Activated CD8-positive, alpha-beta T cell treated with anti-CD3 and anti-CD28 coated beads, Interleukin-2, amount 10 ng/mL, durations not matched to agents 7 days and 5 days (primary cell): ENCODE data around the gene TLR5. TPM values are rescaled to one million over a fixed set of nuclear protein-coding genes. Genes with fewer than 3 reads are reported as not detected.

Experiments used
- ATAC-seq: fragments of 150-1000 bp; cut with Tn5 transposase; one replicate; pipeline ENCODE4 v1.10.0; 2021; ENCODE audit warnings: moderate library complexity
- CTCF ChIA-PET: fragments of 350-600 bp; sonication (Branson Sonifier 250); formaldehyde crosslinking; loops from one replicate; lab custom pipeline; 2021; ENCODE audit warnings: antibody characterized with exemption; lab: Charles Lee
- POLR2A ChIA-PET: fragments of 350-600 bp; sonication (Branson Sonifier 250); formaldehyde crosslinking; loops from one replicate; lab custom pipeline; 2021; ENCODE audit warnings: antibody characterized with exemption; lab: Charles Lee
- DNase-seq: peaks from one replicate; pipeline ENCODE4 v3.0.0-alpha.2; 2020
- H3K27ac Mint-ChIP-seq: one replicate; pipeline ENCODE4 v1.8.0; 2021; ENCODE audit warnings: mild to moderate bottlenecking, mixed read lengths
- H3K27me3 Mint-ChIP-seq: one replicate; pipeline ENCODE4 v1.8.0; 2021; ENCODE audit warnings: low read depth, mixed read lengths
- H3K36me3 Mint-ChIP-seq: one replicate; pipeline ENCODE4 v1.8.0; 2021; ENCODE audit warnings: low read depth, mixed read lengths
- H3K4me1 Mint-ChIP-seq: one replicate; pipeline ENCODE4 v1.8.0; 2021; ENCODE audit warnings: low read depth, mixed read lengths
- H3K4me3 Mint-ChIP-seq: one replicate; pipeline ENCODE4 v1.8.0; 2021; ENCODE audit warnings: mild to moderate bottlenecking, mixed read lengths
- H3K9me3 Mint-ChIP-seq: one replicate; pipeline ENCODE4 v1.8.0; 2022; ENCODE audit warnings: mixed read lengths; ENCODE audit not compliant: insufficient read depth
- total RNA-seq, 2 experiments: library from RNA; stranded (reverse); gene quantifications; one replicate each; pipeline ENCODE4 v1.2.3, GENCODE V29; 2021

The TLR5 gene, protein sequence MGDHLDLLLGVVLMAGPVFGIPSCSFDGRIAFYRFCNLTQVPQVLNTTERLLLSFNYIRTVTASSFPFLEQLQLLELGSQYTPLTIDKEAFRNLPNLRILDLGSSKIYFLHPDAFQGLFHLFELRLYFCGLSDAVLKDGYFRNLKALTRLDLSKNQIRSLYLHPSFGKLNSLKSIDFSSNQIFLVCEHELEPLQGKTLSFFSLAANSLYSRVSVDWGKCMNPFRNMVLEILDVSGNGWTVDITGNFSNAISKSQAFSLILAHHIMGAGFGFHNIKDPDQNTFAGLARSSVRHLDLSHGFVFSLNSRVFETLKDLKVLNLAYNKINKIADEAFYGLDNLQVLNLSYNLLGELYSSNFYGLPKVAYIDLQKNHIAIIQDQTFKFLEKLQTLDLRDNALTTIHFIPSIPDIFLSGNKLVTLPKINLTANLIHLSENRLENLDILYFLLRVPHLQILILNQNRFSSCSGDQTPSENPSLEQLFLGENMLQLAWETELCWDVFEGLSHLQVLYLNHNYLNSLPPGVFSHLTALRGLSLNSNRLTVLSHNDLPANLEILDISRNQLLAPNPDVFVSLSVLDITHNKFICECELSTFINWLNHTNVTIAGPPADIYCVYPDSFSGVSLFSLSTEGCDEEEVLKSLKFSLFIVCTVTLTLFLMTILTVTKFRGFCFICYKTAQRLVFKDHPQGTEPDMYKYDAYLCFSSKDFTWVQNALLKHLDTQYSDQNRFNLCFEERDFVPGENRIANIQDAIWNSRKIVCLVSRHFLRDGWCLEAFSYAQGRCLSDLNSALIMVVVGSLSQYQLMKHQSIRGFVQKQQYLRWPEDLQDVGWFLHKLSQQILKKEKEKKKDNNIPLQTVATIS
- under 1 TPM; 0.32 to 0.44 TPM for total RNA-seq

DNA sequence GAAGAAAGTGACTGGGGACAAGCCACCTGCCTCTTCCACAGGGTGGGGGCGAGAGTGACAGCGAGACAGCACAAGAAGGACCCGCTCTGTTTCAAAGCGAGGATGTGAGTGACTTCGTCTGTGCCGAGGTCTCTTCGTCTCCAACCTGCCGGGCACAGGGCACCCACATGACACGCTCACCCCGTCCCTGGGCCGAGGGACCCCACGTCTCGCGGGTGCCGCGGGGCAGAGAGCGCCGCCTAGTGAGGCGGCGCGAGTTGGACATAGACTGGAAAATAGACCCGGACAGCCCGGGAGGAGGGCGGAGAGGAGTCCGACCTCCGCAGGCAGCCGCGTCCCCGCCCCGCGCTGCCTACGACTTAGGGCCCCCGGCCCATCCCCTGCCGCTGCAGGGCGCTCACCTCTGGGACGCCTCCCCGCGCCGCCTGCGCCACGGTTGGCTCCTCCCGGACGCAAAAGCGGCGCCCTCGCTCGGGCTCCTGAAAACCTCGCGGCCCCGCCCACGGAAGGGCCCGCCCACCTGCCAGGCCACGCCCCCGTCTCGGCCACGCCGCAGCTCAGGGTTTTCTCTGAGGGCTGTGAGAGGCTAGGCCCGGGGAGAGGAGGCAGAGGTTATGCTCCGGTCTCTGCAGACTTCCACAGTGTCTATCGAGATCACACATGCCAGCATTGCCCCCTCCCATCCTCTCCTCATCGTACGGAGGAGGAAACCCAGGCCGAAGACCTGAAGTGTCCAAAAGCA lies at the start of gene TLR5:
TLR5 (minus strand) TSS at position 454 of the 742 bp plus-strand sequence. CDS start 30,217 bp downstream, outside the sequence.
- peak; percentile 89 for DNase-seq
- peak; percentile 94 for ATAC-seq
- H3K9me3 Mint-ChIP-seq: peaks cover 5% of the 10 kb centered on the region
- ChIA-PET CTCF (interaction anchor here (0.9 to 5.8 kb wide), 18 partner anchors 9 to 429 kb away, joined by 3 to 78 read pairs (median 4); no protein-coding TSS in a partner anchor), POLR2A (interaction anchor here (0.6 to 1.5 kb wide), 2 partner anchors 13 to 102 kb away, joined by 4 to 6 read pairs; no protein-coding TSS in a partner anchor)
- H3K27ac Mint-ChIP-seq: peak within 1 kb of the TSS; percentile 50
- H3K4me3 Mint-ChIP-seq: peak within 1 kb of the TSS; percentile 68
- no peaks in the 10 kb centered on the region for H3K36me3 Mint-ChIP-seq
- H3K27me3 Mint-ChIP-seq: peaks cover 12% of the 10 kb centered on the region
- H3K4me1 Mint-ChIP-seq: peaks cover 10% of the 10 kb centered on the region

DNA sequence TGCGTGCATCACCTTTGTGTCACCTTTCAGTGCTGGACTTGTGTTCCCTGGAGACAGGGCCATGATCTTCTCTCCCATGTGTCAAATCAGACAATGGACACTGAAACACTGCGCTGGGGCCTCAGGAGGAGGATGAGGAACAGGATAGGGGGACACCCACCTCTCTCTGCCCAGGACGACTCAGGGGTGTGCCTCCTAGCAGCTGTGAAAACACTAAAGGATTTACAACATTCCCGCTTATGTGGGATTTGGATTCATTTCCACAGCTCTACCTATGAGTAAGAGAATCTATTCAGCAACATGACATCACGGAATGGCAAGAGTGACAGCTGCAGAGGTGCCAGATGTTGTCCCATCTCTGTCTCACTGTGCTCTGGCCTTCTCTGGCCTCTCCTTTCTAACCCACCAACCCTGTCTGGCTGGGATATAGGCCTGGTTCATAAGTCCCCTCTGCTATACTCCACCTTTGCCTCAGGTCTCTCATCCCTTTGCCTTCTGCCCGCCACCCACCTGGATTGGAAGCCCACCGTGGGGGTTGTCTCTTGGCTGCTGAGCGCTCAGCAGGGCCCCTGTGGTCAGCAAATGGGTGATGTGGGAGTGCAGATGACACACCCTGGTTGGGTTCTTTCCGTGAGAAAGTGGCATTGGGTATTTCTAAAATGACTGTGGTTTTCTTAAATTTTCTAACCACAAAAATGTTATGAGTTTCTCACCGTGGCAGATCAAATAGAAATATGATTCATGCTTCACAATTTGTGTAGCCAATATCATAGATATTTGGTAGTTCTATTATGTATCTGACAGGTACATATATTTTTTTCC lies 47.1 kb upstream of the TLR5 start:
- peaks cover 5% of the 10 kb centered on the region for H3K9me3 Mint-ChIP-seq
- peak overlapping the region; percentile 81 for H3K27ac Mint-ChIP-seq
- peak; percentile 78 for ATAC-seq
- CTCF ChIA-PET: interaction anchor here (0.8 to 1.2 kb wide), 2 partner anchors 40 to 57 kb away, joined by 4 read pairs; no protein-coding TSS in a partner anchor
- DNase-seq: peak; percentile 68
- H3K4me3 Mint-ChIP-seq: peak overlapping the region; percentile 16
- H3K36me3 Mint-ChIP-seq: no peaks in the 10 kb centered on the region
- POLR2A ChIA-PET: no interaction called here
- H3K27me3 Mint-ChIP-seq: peaks cover 5% of the 10 kb centered on the region
- peaks cover 32% of the 10 kb centered on the region for H3K4me1 Mint-ChIP-seq

DNA sequence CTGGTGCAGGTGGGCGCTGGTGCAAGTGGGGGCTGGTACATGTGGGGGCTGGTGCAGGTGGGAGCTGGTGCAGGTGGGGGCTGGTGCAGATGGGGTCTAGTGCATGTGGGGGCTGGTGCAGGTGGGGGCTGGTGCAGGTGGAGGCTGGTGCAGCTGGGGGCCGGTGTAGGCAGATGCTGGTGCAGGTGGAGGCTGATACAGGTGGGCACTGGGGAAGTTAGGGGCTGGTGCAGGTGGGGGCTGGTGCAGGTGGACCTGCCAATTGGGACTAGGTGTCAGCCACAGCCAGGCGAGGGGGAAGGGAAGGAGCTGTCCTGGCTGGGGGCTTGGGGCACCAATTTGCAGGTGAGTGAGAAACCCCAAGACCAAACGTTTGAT lies 46.5 kb upstream of the TLR5 start:
- H3K9me3 Mint-ChIP-seq: peaks cover 5% of the 10 kb centered on the region
- CTCF ChIA-PET: interaction anchor here (0.8 to 1.2 kb wide), 2 partner anchors 41 to 56 kb away, joined by 4 read pairs; no protein-coding TSS in a partner anchor
- no peak overlapping the region for H3K27ac Mint-ChIP-seq
- H3K27me3 Mint-ChIP-seq: peaks cover 5% of the 10 kb centered on the region
- POLR2A ChIA-PET: interaction anchor here (0.6 kb wide), 1 partner anchor 1829 kb away, joined by 4 read pairs; no protein-coding TSS in a partner anchor
- H3K4me1 Mint-ChIP-seq: peaks cover 32% of the 10 kb centered on the region
- H3K36me3 Mint-ChIP-seq: no peaks in the 10 kb centered on the region
- ATAC-seq (no peak), DNase-seq (no peak)
- no peak overlapping the region for H3K4me3 Mint-ChIP-seq

DNA sequence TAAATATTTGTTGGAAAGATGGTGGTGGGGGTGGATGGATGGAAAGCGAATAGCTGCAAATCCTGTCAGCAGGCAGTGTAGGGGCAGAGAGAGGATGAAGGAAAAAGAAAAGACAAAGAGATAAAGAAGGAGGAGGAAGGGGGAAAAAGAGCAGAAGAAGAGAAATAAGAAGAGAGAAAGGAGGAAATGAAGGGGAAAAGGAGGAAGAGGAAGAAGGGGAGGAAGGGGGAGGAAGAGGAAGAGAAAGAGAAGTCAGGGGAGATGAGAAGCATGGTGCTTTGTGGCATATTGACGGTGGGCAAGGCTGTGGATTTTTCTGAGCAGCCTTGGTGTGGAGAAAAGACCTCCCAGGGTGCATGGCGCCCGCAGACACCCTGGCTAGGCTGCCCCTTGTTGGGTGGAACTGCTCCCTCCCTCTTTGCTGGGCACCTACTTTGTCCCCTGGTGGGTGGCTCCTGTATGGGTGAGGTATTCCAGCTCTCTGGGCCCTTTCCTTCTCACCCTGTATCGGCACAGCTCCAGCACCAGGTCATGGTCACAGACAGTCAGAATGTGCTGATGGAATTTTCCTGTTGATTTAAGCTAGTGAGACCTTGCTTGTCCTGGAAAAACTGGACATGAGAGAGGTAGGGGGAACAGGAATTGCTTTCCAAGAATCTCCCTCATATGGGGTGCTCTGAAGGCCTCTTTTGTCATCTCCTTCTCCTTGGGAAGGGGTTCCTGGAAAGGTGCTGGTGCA lies 45.7 kb upstream of the TLR5 start:
- Mint-ChIP-seq H3K4me1 (peaks cover 32% of the 10 kb centered on the region), H3K27me3 (peaks cover 5% of the 10 kb centered on the region), H3K27ac (peak overlapping the region; percentile 27), H3K4me3 (no peak overlapping the region), H3K36me3 (no peaks in the 10 kb centered on the region), H3K9me3 (peaks cover 5% of the 10 kb centered on the region)
- ATAC-seq (no peak), DNase-seq (no peak)
- ChIA-PET CTCF (no interaction called here), POLR2A (interaction anchor here (0.6 kb wide), 1 partner anchor 1830 kb away, joined by 4 read pairs; no protein-coding TSS in a partner anchor)

DNA sequence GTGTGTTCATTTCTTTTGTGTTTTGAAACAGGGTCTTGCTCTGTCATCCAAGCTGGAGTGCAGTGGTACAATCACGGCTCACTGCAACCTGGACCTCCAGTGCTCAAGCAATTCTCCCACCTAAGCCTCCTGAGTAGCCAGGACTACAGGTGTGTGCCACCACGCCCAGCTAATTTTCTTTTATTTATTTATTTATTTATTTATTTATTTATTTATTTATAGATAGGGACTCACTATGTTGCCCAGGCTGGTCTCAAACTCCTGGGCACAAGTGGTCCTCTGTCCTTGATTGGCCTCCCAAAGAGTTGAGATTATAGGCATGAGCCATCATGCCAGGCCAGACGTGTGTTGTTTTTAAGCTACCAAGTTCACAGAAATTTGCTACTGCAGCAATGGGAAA lies 43.8 kb upstream of the TLR5 start:
- DNase-seq: no peak
- CTCF ChIA-PET: interaction anchor here (1.0 to 1.8 kb wide), 5 partner anchors 12 to 54 kb away, joined by 3 to 5 read pairs (median 4); no protein-coding TSS in a partner anchor
- no peak overlapping the region for H3K4me3 Mint-ChIP-seq
- POLR2A ChIA-PET: no interaction called here
- H3K9me3 Mint-ChIP-seq: peaks cover 5% of the 10 kb centered on the region
- H3K27ac Mint-ChIP-seq: no peak overlapping the region
- H3K36me3 Mint-ChIP-seq: no peaks in the 10 kb centered on the region
- peaks cover 35% of the 10 kb centered on the region for H3K4me1 Mint-ChIP-seq
- H3K27me3 Mint-ChIP-seq: peaks cover 5% of the 10 kb centered on the region
- no peak for ATAC-seq

DNA sequence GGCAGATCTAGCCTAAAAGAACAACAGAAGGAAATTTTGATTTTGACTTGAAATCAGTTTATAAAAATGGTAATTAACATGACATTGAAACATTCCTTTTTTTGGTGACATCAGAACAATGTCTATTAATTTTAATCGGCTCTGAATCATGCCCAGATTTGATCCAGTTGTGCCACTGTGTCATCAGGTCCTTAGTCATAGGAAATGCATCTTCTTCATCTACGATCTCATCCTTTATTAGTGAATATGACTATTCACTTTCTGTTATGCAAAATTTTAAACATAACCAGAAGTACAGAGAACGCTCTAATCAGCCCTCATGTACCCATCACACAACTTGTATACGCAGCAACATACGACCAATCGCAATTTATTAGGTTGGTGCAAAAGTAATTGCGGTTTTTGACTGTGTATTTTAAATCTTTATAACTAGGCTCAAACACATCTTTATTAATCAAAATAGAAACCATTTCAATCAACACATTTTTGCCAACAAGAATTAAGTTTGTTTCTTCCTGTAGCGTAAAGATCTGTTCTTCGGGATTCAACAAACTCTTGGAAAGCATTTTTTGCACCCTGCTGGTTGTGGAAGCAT lies 40.3 kb upstream of the TLR5 start:
- CTCF ChIA-PET: no interaction called here
- Mint-ChIP-seq H3K9me3 (no peaks in the 10 kb centered on the region), H3K27me3 (peaks cover 5% of the 10 kb centered on the region), H3K4me1 (peaks cover 8% of the 10 kb centered on the region), H3K27ac (no peak overlapping the region), H3K4me3 (no peak overlapping the region), H3K36me3 (no peaks in the 10 kb centered on the region)
- ATAC-seq (no peak), DNase-seq (no peak)
- POLR2A ChIA-PET: no interaction called here

DNA sequence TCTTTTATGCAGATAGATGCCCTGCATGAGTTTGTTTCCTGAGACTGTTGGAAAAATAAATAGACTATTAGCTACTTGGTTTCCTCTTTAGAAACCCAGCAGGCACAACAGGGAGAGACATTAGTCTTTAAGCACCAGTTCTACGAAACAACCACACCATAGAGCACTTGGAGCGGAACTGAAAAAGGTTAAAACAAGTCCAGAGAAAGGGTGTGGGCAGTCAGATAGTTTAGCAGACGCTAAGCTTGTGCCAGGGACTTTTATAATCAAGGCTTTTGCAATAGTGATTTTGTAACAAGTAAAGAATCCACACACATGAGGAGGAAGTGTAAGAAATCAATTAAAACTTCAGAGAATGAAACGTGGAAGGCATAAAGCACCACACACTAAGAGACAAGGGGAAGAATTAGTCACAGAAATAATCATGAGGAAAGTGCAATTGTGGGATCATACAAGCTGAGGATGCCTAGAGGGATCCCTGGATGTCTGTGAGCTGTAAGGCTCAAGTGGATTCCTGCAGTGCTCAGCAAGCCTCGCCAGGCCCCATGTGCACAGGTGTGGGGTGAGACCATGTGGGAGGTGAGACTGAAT lies 37.8 kb upstream of the TLR5 start:
- H3K4me1 Mint-ChIP-seq: peaks cover 3% of the 10 kb centered on the region
- H3K9me3 Mint-ChIP-seq: no peaks in the 10 kb centered on the region
- H3K36me3 Mint-ChIP-seq: no peaks in the 10 kb centered on the region
- DNase-seq: no peak
- H3K4me3 Mint-ChIP-seq: no peak overlapping the region
- no peak overlapping the region for H3K27ac Mint-ChIP-seq
- ChIA-PET CTCF (interaction anchor here (0.9 to 1.6 kb wide), 3 partner anchors 47 to 57 kb away, joined by 3 to 8 read pairs (median 5); no protein-coding TSS in a partner anchor), POLR2A (no interaction called here)
- peaks cover 8% of the 10 kb centered on the region for H3K27me3 Mint-ChIP-seq
- ATAC-seq: no peak

DNA sequence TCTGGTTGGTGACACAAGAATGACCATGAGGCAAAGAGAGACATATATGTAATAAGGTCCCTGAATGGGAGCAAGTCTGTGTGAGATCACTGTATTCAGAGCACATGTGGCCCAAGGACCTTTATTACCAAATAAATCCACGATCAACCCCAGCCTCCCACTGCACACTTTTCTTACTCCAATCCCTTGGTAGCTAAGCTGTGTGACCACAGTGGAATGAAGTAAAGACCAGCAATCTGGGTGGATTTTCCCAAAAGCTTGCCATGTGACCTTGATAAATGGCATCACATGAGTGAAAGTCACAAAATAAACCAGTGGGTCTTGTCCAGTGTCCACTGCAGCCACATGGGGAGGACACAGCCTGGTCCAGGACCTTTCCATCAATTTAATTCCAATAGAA lies 36.7 kb upstream of the TLR5 start:
- Mint-ChIP-seq H3K4me1 (peaks cover 3% of the 10 kb centered on the region), H3K27me3 (peaks cover 6% of the 10 kb centered on the region), H3K27ac (no peak overlapping the region), H3K36me3 (no peaks in the 10 kb centered on the region), H3K9me3 (no peaks in the 10 kb centered on the region), H3K4me3 (no peak overlapping the region)
- POLR2A ChIA-PET: no interaction called here
- ATAC-seq (no peak), DNase-seq (no peak)
- CTCF ChIA-PET: interaction anchor here (0.9 to 1.6 kb wide), 3 partner anchors 13 to 56 kb away, joined by 3 to 8 read pairs (median 5); no protein-coding TSS in a partner anchor

DNA sequence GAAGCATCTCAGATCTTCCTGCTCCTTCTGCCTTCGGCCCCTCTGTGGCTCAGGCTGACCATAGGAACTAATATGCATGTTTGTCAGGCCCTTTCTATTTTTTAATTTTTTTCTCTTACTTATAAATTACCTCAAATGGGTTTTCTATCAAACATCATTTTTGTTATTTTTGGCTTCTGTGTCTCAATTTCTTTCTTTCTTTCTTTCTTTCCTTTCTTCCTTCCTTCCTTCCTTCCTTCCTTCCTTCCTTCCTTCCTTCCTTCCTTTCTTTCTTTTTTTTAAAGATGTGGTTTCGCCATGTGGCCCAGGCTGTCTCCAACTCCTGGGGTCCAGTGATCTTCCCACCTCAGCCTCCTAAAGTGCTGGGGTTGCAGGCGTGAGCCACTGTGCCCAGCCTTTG lies 36.2 kb upstream of the TLR5 start:
- H3K27ac Mint-ChIP-seq: no peak overlapping the region
- CTCF ChIA-PET: interaction anchor here (1.6 kb wide), 1 partner anchor 55 kb away, joined by 5 read pairs; no protein-coding TSS in a partner anchor
- ATAC-seq: no peak
- no peak for DNase-seq
- POLR2A ChIA-PET: no interaction called here
- H3K4me1 Mint-ChIP-seq: peaks cover 3% of the 10 kb centered on the region
- H3K36me3 Mint-ChIP-seq: no peaks in the 10 kb centered on the region
- no peaks in the 10 kb centered on the region for H3K9me3 Mint-ChIP-seq
- no peak overlapping the region for H3K4me3 Mint-ChIP-seq
- peaks cover 6% of the 10 kb centered on the region for H3K27me3 Mint-ChIP-seq
